ENCODE measurements around the gene RBM22.

RBM22 gene

DNA sequence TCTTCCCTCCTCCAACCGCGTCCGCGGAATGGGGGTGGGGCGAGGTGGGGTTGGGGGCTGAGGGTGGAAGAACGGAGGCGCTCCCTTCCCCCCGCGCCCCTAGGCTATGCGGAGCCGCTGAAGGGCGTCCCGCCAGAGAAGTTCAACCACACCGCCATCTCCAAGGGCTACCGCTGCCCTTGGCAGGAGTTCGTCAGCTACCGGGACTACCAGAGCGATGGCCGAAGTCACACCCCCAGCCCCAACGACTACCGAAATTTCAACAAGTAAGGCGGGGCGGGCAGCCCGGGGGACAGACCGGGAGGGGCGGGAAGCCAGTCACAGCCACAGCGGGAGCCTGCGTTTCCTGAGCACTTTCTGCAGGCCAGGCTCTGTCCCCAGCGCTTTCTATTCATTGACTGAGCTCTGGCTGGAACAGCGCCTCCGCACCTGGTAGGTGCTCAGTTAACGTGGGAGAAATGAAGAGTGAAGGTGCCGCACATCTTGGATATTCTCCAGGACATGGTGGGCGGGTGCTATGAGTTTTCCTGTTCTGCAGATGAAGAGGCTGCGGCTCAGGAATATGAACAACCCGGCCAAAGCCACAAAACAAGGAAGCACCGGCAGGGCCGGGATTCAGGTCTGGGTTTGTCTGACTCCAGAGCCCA is 28.5 kb downstream of the RBM22 start:
- DNase-seq (ENCODE audit: low spot score) = peak; percentile 75

DNA sequence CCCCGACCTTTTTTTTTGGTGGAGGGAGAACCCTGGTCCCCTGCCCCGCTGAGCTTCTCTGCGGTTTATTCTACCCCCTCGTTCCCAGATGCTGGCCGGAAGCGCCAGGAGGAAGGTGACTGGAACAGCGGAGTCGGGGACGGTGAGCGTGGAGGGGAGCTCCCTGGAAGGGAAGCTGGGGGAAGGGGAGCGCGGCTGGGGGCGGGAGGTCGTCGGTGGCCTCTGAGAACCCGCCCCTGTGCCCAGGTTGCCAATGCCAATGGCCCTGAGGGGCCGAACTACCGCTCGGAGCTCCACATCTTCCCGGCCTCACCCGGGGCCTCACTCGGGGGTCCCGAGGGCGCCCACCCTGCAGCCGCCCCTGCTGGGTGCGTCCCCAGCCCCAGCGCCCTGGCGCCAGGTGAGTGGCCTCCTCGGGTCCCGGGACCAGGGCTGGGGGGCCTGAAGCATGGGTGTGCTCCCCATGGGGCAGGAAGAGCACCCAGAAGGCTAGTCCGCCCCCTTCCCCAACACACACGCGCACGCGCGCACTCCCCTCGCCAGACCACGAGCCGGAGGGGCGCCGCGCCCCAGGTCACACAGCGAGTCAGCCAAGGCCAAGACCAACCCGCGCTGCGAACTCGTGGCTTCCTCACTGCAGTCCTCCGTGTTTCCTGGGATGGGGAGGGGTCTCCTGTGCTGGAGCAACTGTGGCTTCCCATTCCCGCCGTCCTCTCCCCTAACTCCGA is 29.2 kb downstream of the RBM22 start:
- peak; percentile 77 for DNase-seq (ENCODE audit: low spot score)

- no peak for DNase-seq (ENCODE audit: low spot score)
These were observed 29.9 kb downstream of the RBM22 start for GRCh38 chr5:150670948-150671310.

DNA sequence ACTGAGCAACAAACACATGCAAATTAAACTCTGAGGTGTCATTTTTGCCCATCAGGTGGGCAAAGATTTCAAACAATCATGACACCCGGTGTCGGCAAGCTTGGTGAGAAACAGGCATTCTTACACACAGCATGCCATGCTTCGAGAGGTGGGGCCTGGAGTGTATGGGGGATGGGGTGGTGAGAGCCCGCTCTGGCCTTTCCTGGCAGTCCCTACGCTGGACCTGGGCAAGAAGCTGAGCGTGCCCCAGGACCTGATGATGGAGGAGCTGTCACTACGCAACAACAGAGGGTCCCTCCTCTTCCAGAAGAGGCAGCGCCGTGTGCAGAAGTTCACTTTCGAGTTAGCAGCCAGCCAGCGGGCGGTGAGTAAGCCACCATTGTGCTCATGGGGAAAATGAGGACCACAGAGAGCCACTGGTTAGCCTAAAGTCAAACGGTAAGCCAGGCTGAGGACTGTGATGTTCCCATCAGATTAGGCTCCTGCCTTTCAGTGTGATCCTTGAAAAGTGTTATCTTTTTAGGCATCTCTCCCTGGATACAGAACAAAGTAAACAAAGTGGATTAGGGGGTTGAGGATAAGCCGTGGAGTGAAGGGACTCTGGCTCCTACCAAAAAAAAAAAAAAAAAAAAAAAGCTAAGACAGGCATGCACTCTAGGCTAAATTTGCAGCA is 30.5 kb downstream of the RBM22 start:
- DNase-seq (ENCODE audit: low spot score) = no peak

GRCh38 chr5:150665044-150665443 is 35.8 kb downstream of the RBM22 start:
- DNase-seq (ENCODE audit: low spot score) = no peak

DNA sequence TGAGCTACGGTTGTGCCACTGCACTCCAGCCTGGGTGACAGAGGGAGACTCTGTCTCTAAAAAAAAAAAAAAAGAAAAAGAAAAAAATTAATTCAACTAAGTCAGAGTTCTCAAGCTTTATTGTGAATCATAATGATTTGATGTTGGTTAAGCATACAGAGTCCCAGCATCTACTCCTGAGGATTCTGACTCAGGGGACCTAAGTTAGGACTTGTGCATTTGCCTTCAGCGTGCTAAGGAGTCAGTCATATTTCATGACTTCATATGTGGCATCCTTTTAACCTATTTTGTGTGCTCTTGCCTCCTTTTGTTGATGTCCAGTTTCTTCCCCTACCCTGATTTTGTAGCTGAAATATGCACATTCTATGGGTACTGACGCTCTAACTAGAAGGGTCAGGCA is 36.9 kb downstream of the RBM22 start:
- DNase-seq (ENCODE audit: low spot score) = no peak

- no peak for DNase-seq (ENCODE audit: low spot score)
These were observed 37.9 kb downstream of the RBM22 start for GRCh38 chr5:150662731-150663516.

DNA sequence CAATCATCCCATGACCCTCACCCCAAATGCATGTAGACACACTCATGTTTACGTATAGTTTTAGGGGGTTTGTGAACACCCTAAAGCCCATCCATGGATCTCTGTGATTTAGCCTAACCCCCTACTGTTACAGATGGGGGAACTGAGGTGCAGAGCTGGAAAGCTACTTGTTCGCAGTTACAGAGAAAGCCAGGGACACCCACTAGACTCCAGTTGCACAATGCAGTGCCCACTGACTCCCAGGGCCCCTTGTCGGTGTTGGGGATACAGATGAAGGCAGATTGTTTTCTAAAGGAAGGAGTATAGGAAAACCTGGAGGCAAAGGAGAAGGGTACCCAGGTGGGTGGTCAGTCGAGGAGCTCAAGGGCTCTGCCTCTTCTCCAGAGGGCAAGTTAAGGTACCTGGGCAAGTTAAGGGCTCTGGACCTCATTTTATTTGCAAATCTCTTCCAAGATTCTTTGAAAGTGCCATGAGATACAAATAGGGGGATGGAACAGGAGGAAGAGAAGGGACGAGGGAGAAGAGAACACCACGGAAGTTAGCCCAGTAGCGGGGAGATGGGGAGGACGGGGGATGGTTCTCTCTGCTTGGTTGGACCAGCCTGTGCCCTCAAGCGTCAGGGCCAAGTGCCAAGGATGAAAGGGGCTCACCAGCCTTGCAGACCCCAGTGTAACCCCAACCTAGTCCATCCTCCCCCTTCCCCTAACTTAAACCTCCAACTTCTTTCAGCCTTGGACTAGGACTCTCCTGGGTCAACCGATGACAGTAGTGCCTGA is 38.9 kb downstream of the RBM22 start:
- DNase-seq (ENCODE audit: low spot score) = no peak

DNA sequence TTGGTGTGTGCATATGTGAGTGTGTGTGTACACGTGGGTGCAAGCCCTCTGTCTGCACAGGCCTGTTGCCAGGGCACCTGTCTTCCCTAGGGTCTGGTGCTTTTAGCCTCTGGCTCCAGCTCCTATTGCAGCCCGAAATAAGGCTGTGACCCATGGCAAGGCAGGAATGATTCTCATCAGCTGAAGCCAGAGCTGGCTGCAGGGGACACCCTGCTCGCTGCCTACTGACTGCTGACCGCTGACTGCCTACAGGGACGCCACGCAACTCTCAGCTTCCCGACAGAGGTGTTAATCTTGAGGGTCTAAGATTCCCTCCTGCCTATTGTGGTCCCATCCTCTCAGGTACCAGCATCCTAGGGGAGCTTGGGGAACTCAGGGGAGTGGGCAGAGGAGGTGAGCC is 39.8 kb downstream of the RBM22 start, which contains the start of gene MYOZ3:
MYOZ3 (plus strand) TSS at position 166 of the 400 bp plus-strand sequence. CDS start 1,691 bp downstream, outside the sequence.
- no peak for DNase-seq (ENCODE audit: low spot score)

- DNase-seq (ENCODE audit: low spot score) = no peak
These were observed 40.6 kb downstream of the RBM22 start for GRCh38 chr5:150660108-150660831.

GRCh38 chr5:150659360-150660107 is 41.3 kb downstream of the RBM22 start:
- DNase-seq (ENCODE audit: low spot score) = no peak

DNA sequence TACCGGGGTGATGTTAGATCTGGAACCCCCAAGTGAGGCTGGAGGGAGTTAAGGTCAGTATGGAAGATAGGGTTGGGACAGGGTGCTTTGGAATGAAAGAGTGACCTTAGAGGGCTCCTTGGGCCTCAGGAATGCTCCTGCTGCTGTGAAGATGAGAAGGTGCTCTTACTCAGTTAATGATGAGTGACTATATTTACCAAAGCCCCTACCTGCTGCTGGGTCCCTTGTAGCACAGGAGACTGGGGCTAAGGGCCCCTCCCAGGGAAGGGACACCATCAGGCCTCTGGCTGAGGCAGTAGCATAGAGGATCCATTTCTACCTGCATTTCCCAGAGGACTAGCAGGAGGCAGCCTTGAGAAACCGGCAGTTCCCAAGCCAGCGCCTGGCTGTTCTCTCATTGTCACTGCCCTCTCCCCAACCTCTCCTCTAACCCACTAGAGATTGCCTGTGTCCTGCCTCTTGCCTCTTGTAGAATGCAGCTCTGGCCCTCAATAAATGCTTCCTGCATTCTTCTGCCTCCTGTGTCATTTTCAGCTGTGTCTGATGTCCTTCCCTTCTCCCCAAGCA is 42.1 kb downstream of the RBM22 start:
- DNase-seq (ENCODE audit: low spot score) = no peak

DNA sequence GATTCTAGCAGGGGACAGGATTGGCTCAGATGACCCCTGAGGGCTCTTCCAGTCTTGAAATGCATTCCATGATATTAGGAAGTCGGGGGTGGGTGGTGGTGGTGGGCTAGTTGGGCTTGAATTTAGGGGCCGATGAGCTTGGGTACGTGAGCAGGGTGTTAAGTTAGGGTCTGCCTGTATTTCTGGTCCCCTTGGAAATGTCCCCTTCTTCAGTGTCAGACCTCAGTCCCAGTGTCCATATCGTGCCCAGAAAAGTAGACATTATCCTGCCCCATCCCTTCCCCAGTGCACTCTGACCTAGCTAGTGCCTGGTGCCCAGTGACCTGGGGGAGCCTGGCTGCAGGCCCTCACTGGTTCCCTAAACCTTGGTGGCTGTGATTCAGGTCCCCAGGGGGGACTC is 42.7 kb downstream of the RBM22 start:
- no peak for DNase-seq (ENCODE audit: low spot score)

GRCh38 chr5:150656191-150657132 is 44.4 kb downstream of the RBM22 start:
- peak; percentile 98 for DNase-seq (ENCODE audit: low spot score)

DNA sequence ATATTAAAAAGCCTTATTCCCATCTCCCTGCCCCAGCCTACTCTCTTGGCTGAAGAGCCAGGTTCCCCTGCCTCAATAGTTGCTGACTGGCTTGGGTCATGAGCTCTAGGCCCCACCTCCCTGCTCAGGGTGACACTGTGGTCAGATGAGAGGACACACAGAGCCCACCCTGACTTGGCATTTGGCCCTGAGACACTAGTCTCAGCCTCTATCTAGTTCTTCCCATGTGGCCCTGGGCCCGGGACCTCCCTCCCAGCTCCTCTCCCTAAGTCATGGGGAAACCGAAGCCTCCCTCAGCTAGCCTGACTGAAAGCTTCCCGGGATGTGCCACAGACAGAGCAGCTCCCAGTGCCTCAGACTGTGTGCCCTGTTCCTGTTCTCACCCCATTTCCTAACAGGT is 45.6 kb downstream of the RBM22 start:
- DNase-seq (ENCODE audit: low spot score) = no peak

- no peak for DNase-seq (ENCODE audit: low spot score)
These were observed 46.9 kb downstream of the RBM22 start for GRCh38 chr5:150653762-150654556.

GRCh38 chr5:150653145-150653761 is 47.6 kb downstream of the RBM22 start:
- DNase-seq (ENCODE audit: low spot score) = no peak
